Measurements from ENCODE around the gene AANAT. TPM values are rescaled to one million over a fixed set of nuclear protein-coding genes. Genes with fewer than 3 reads are reported as not detected.

AANAT gene
- total RNA-seq, 2 donors from 2014 or later = not detected

- TF ChIP-seq CTCF (IDR thresholded peaks at IDR 0.05) = no peak
- ATAC-seq (ENCODE audit: insufficient number of reproducible peaks, low FRiP score, low read depth) (no peak), DNase-seq (ENCODE audit: low spot score) (no peak)
- H3K4me3 ChIP-seq = no peak overlapping the region
- no peaks in the 10 kb centered on the region for H3K27me3 ChIP-seq (replicated peaks; ENCODE audit: insufficient read depth)
- no peak overlapping the region for H3K27ac ChIP-seq
- H3K4me1 ChIP-seq (ENCODE audit: control insufficient read depth in 1 of 2, low read depth in 2 of 2) = no peaks in the 10 kb centered on the region
- no peaks in the 10 kb centered on the region for H3K9me3 ChIP-seq
- peaks cover 6% of the 10 kb centered on the region for H3K36me3 ChIP-seq
Observed at GRCh38 chr17:76469991-76470739, 2.8 kb downstream of the AANAT start.

- Histone ChIP-seq H3K4me1 (ENCODE audit: control insufficient read depth in 1 of 2, low read depth in 2 of 2) (no peaks in the 10 kb centered on the region), H3K36me3 (peaks cover 6% of the 10 kb centered on the region), H3K27me3 (replicated peaks; ENCODE audit: insufficient read depth) (no peaks in the 10 kb centered on the region), H3K27ac (no peak overlapping the region), H3K4me3 (no peak overlapping the region), H3K9me3 (no peaks in the 10 kb centered on the region)
- ATAC-seq (ENCODE audit: insufficient number of reproducible peaks, low FRiP score, low read depth) = no peak
- no peak for DNase-seq (ENCODE audit: low spot score)
- no peak for TF ChIP-seq CTCF (IDR thresholded peaks at IDR 0.05)
Observed at GRCh38 chr17:76471498-76472257, 4.3 kb downstream of the AANAT start.

- no peak for DNase-seq (ENCODE audit: low spot score)
- no peak for TF ChIP-seq CTCF (IDR thresholded peaks at IDR 0.05)
- no peaks in the 10 kb centered on the region for H3K27me3 ChIP-seq (replicated peaks; ENCODE audit: insufficient read depth)
Observed at GRCh38 chr17:76472258-76472645, 4.8 kb downstream of the AANAT start.

GRCh38 chr17:76472726-76473125 lies 5.3 kb downstream of the AANAT start:
- peaks cover 6% of the 10 kb centered on the region for H3K36me3 ChIP-seq

More at GRCh38 chr17:76472258-76472645, 4.8 kb downstream of the AANAT start:
- Histone ChIP-seq H3K36me3 (peaks cover 6% of the 10 kb centered on the region), H3K4me1 (ENCODE audit: control insufficient read depth in 1 of 2, low read depth in 2 of 2) (no peaks in the 10 kb centered on the region), H3K27ac (no peak overlapping the region), H3K9me3 (no peaks in the 10 kb centered on the region), H3K4me3 (no peak overlapping the region)
- no peak for ATAC-seq (ENCODE audit: insufficient number of reproducible peaks, low FRiP score, low read depth)

More at GRCh38 chr17:76472726-76473125, 5.3 kb downstream of the AANAT start:
- Histone ChIP-seq H3K27me3 (replicated peaks; ENCODE audit: insufficient read depth) (no peaks in the 10 kb centered on the region), H3K27ac (no peak overlapping the region), H3K4me3 (no peak overlapping the region), H3K9me3 (no peaks in the 10 kb centered on the region), H3K4me1 (ENCODE audit: control insufficient read depth in 1 of 2, low read depth in 2 of 2) (no peaks in the 10 kb centered on the region)
- ATAC-seq (ENCODE audit: insufficient number of reproducible peaks, low FRiP score, low read depth) (no peak), DNase-seq (ENCODE audit: low spot score) (no peak)
- no peak for TF ChIP-seq CTCF (IDR thresholded peaks at IDR 0.05)
